ENCODE data around the gene ARL6IP5.
A peak's percentile ranks its signal among the peaks of the same experiment; 100 is the strongest.

The ARL6IP5 gene

DNA sequence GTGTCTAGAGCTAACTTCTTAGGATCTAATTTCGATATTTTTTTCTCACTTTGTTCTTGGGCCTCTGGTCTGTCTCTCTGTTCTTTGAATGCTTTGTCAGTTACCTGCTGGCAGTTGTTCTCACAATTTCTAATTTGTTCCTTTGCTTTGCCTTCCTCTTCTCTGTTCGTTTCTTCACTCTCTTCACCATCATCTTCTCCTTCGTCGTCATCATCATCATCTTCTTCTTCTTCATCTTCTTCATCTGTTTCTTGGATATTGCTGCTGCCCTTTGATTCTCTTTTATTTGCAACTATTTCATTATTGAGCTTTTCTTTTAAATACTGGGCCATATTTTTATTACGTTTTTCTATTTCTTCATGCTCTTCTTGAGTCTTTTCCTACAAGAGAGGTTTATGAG, 34.9 kb downstream of the ARL6IP5 start:
- no peak for FAIRE-seq

- FAIRE-seq = peak; percentile 54
These were observed 36.2 kb downstream of the ARL6IP5 start for GRCh38 chr3:69120879-69121464.

- no peak for FAIRE-seq
These were observed 36.8 kb downstream of the ARL6IP5 start for GRCh38 chr3:69121513-69121912.

GRCh38 chr3:69121950-69122349, 37.2 kb downstream of the ARL6IP5 start:
- no peak for FAIRE-seq

DNA sequence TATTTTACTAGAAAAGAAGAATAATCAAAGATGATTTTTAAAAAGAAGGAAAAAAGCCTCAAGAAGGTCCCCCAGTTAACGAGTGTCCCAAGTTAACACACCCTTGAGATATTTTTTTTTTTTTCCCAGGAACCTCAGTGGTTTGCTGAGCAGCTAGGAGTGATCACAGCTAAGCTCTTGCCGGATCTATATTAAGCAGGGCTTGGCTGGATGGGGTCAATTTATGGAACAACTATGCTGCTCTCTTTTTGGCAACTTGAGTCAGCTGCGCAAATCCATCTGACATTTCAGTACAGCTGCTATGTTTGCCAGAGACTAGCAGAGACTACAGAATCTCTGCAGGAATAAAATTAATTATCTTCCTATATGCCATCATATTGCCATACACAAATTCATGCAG, 37.7 kb downstream of the ARL6IP5 start, which contains the start of gene LMOD3:
TSS of gene LMOD3 (minus strand) at position 193 of the 400 bp plus-strand sequence. CDS start 209 bp downstream, outside the sequence.
- no peak for FAIRE-seq

DNA sequence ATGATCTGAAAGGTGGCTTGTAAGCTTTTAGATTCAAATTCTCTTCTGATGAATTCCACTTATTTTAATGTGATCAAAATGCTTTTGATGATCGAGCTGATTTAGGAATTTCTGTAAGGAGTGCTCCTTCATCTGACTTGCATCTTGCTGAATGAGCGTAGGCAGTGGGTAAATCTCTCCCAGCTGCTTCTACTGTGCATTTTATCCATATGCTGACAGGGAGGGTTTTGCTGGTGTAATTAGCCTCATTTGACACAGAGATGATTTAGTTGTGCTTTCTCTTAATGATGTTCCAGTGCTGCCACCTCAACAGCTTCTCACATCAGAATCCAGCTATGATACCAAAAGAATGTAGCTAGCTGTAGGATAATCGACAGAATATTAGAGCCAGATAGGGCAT, 41.5 kb downstream of the ARL6IP5 start:
- no peak for FAIRE-seq

- FAIRE-seq = no peak
These were observed 42.3 kb downstream of the ARL6IP5 start for GRCh38 chr3:69126999-69127398.

DNA sequence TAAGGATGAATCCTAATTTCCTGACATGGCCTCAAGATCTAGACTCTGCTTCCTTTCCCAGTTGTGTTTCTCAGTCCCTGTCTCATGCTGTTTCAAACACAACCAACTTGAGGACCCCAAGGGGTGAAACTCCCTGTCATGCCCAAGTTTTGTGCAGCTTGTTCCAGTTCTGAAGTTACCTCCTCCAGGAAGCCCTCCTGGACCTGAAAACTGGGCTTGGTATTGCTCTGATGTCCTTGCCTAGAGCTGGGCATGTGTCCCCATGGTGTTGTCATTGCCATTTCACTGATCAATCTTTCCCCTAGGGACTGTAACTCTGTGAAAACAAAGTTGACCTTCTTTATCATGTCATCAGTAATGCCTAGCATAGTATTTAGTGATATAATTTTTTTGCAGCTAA, 43.8 kb downstream of the ARL6IP5 start:
- FAIRE-seq = no peak

DNA sequence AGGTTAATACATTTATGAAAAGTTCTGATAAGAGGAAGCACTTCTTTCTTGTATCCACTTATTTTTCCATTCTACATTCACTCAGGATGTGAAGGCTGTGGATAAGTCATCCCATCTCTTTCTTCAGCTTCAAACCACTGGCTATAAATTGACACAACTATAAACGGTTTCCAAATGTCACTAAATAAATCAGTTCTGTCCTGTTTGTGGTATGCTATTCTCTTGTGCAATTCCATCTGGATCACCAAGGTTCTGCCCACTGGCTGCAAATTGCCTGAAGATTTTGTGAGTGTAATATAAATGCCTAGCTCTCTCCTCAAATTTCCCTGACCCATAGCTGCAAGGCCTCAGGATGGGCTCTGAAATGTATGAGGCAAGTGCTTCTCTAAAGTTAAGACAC, 44.8 kb downstream of the ARL6IP5 start:
- no peak for FAIRE-seq

- FAIRE-seq = no peak
These were observed 46.0 kb downstream of the ARL6IP5 start for GRCh38 chr3:69130689-69131088.

DNA sequence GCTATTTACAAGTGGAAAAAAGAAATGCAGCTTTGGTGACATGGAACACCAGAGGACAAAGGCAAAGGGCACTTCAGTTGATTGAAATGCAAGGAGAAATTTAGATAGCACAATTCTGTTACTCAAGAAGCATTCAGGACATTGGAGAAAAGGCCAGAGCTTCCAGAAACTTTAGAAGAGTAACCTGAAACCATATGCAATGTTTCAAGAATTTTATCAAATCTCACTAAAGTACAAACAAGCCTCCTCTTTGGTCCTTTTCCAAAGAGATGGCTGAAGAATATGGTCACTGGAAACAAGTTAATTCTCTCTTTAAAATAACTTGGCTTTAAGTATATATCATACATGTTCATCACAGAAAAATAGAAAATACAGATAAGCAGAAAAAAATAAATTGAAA, 52.3 kb downstream of the ARL6IP5 start:
- FAIRE-seq = no peak

GRCh38 chr3:69137412-69137811, 52.7 kb downstream of the ARL6IP5 start:
- FAIRE-seq = no peak

DNA sequence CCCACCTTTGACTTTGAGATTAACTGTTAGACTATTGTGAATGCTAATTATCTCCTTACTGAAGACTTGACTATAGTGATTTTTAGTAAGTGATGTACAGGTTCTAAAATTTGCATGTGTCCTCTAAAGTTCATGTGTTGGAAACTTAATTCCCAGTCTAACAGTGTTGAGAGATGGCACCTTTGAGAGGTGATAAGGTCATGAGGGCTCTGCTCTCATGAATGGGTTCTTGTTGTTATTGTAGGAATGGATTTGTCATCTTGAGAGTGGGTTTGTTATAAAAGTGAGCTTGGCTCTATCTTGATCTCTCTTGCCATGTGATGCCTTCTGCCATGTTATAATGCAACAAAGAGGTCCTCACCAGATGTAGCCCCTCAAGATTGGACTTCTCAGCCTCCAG, 56.6 kb downstream of the ARL6IP5 start:
- no peak for FAIRE-seq

GRCh38 chr3:69142090-69142489, 57.4 kb downstream of the ARL6IP5 start:
- no peak for FAIRE-seq

DNA sequence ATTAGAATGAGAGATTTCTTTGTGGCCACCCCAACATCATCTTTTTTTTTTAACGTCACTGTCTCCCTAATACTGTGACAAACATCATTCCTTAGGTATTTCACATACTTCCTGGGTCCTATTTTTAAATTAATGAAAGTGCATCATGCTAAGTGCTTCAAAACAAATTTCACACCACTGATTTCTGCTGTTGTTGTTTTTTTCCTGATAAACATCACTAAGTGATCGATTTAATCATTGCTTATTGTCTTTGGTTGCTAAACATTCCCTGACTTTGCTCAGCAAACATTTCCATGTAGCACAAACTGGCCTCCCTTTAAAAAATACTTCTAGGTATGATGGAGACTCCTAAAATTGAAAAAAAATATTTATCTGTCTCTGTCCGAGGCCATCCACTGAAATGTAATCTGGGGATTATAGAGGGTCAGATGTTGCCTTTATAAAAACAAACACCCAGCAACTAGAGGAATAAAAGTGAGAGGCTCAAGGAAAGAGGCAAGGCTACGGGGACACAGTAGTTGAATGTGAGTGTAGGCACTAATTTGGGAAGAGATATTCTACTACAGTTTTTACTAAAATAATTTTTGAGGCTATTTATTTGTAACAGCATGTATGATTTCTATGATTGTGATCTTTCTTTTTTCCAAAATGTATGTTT, 58.2 kb downstream of the ARL6IP5 start:
- no peak for FAIRE-seq

GRCh38 chr3:69143612-69144011, 58.9 kb downstream of the ARL6IP5 start:
- FAIRE-seq = no peak

GRCh38 chr3:69144631-69145245, 60.0 kb downstream of the ARL6IP5 start:
- FAIRE-seq = no peak

- FAIRE-seq = no peak
These were observed 61.0 kb downstream of the ARL6IP5 start for GRCh38 chr3:69145688-69146087.

GRCh38 chr3:69149586-69149985, 64.8 kb downstream of the ARL6IP5 start:
- no peak for FAIRE-seq
